ENCODE data around the gene S100A9. TPM values are rescaled to one million over a fixed set of nuclear protein-coding genes. Genes with fewer than 3 reads are reported as not detected.

The S100A9 gene
- total RNA-seq, 2 experiments from 2014 or later, result 35.3 to 43.6 TPM

- no peak for ATAC-seq (ENCODE audit: poor library complexity)
Measured at GRCh38 chr1:153353226-153353947, 4.3 kb upstream of the S100A9 start.

GRCh38 chr1:153354515-153355193 lies 3.0 kb upstream of the S100A9 start:
- peaks cover 22% of the 10 kb centered on the region for H3K4me1 ChIP-seq (ENCODE audit: insufficient read depth, low read length)
- H3K27me3 ChIP-seq (ENCODE audit: control insufficient read depth in 1 of 2, insufficient read depth in 2 of 2, low read length in 2 of 2), result peaks cover 0 to 3% of the 10 kb centered on the region in 2 experiments
- Mint-ChIP-seq H3K27me3 (peaks cover 9% of the 10 kb centered on the region), H3K36me3 (ENCODE audit: low read depth) (no peaks in the 10 kb centered on the region), H3K9me3 (no peaks in the 10 kb centered on the region), H3K4me3 (no peak overlapping the region), H3K27ac (no peak overlapping the region), H3K4me1 (ENCODE audit: low read depth) (peaks cover 24% of the 10 kb centered on the region)
- DNase-seq, result no peak
- H3K36me3 ChIP-seq (ENCODE audit: insufficient read depth, low read length), result no peaks in the 10 kb centered on the region
- TF ChIP-seq, protein P1, sequence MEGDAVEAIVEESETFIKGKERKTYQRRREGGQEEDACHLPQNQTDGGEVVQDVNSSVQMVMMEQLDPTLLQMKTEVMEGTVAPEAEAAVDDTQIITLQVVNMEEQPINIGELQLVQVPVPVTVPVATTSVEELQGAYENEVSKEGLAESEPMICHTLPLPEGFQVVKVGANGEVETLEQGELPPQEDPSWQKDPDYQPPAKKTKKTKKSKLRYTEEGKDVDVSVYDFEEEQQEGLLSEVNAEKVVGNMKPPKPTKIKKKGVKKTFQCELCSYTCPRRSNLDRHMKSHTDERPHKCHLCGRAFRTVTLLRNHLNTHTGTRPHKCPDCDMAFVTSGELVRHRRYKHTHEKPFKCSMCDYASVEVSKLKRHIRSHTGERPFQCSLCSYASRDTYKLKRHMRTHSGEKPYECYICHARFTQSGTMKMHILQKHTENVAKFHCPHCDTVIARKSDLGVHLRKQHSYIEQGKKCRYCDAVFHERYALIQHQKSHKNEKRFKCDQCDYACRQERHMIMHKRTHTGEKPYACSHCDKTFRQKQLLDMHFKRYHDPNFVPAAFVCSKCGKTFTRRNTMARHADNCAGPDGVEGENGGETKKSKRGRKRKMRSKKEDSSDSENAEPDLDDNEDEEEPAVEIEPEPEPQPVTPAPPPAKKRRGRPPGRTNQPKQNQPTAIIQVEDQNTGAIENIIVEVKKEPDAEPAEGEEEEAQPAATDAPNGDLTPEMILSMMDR (IDR thresholded peaks at IDR 0.05), result no peak
- ATAC-seq (ENCODE audit: poor library complexity), result no peak
- no peak overlapping the region for H3K4me3 ChIP-seq (ENCODE audit: low read length)
- ChIA-PET POLR2A (no interaction called here), CTCF (no interaction called here)
- intact Hi-C loops (cut with DNase I, micrococcal nuclease), result loop anchor here in 1 of 2 experiments (1.0 to 10.0 kb wide), 2 partner anchors 138 to 390 kb away; no protein-coding TSS in a partner anchor
- no peaks in the 10 kb centered on the region for H3K9me3 ChIP-seq (ENCODE audit: control insufficient read depth in 1 of 2, insufficient read depth in 1 of 2, low read length in 2 of 2)
- no peak overlapping the region for H3K27ac ChIP-seq (ENCODE audit: low read depth in 1 of 2, low read length in 2 of 2)

More at GRCh38 chr1:153353226-153353947, 4.3 kb upstream of the S100A9 start:
- H3K36me3 ChIP-seq (ENCODE audit: insufficient read depth, low read length), result no peaks in the 10 kb centered on the region
- H3K9me3 Mint-ChIP-seq, result no peaks in the 10 kb centered on the region
- H3K9me3 ChIP-seq (ENCODE audit: control insufficient read depth in 1 of 2, insufficient read depth in 1 of 2, low read length in 2 of 2), result no peaks in the 10 kb centered on the region
- peaks cover 0 to 3% of the 10 kb centered on the region in 2 experiments for H3K27me3 ChIP-seq (ENCODE audit: control insufficient read depth in 1 of 2, insufficient read depth in 2 of 2, low read length in 2 of 2)
- TF ChIP-seq, protein P1 (IDR thresholded peaks at IDR 0.05), result no peak
- DNase-seq, result no peak
- no peak overlapping the region for H3K27ac Mint-ChIP-seq
- H3K27me3 Mint-ChIP-seq, result peaks cover 17% of the 10 kb centered on the region
- H3K4me1 Mint-ChIP-seq (ENCODE audit: low read depth), result peaks cover 23% of the 10 kb centered on the region
- CTCF ChIA-PET, result interaction anchor here (0.7 to 1.6 kb wide), 4 partner anchors 11 to 140 kb away, joined by 3 to 10 read pairs (median 4); no protein-coding TSS in a partner anchor
- H3K36me3 Mint-ChIP-seq (ENCODE audit: low read depth), result no peaks in the 10 kb centered on the region
- H3K4me1 ChIP-seq (ENCODE audit: insufficient read depth, low read length), result peaks cover 18% of the 10 kb centered on the region
- intact Hi-C loops (cut with DNase I, micrococcal nuclease), result loop anchor here in 1 of 2 experiments (10.0 kb wide), 1 partner anchor 391 kb away; no protein-coding TSS in a partner anchor
- H3K27ac ChIP-seq (ENCODE audit: low read depth in 1 of 2, low read length in 2 of 2), result no peak overlapping the region
- POLR2A ChIA-PET, result no interaction called here
- H3K4me3 Mint-ChIP-seq, result no peak overlapping the region
- no peak overlapping the region for H3K4me3 ChIP-seq (ENCODE audit: low read length)

- DNase-seq (peak in 9 of 14 experiments; percentile 12 to 69 (median 31)), ATAC-seq (ENCODE audit: poor library complexity) (peak; percentile 34)
- Mint-ChIP-seq H3K4me1 (ENCODE audit: low read depth) (peaks cover 24% of the 10 kb centered on the region), H3K27me3 (peaks cover 9% of the 10 kb centered on the region), H3K36me3 (ENCODE audit: low read depth) (no peaks in the 10 kb centered on the region), H3K4me3 (no peak overlapping the region), H3K27ac (no peak overlapping the region), H3K9me3 (no peaks in the 10 kb centered on the region)
- no peak overlapping the region for H3K4me3 ChIP-seq (ENCODE audit: low read length)
- intact Hi-C loops (cut with DNase I, micrococcal nuclease), result loop anchor here in 1 of 2 experiments (1.0 to 10.0 kb wide), 2 partner anchors 137 to 389 kb away; no protein-coding TSS in a partner anchor
- H3K9me3 ChIP-seq (ENCODE audit: control insufficient read depth in 1 of 2, insufficient read depth in 1 of 2, low read length in 2 of 2), result no peaks in the 10 kb centered on the region
- TF ChIP-seq, protein P1 (IDR thresholded peaks at IDR 0.05), result no peak
- peaks cover 22% of the 10 kb centered on the region for H3K4me1 ChIP-seq (ENCODE audit: insufficient read depth, low read length)
- POLR2A ChIA-PET, result no interaction called here
- CTCF ChIA-PET, result no interaction called here
- no peak overlapping the region for H3K27ac ChIP-seq (ENCODE audit: low read depth in 1 of 2, low read length in 2 of 2)
- H3K27me3 ChIP-seq (ENCODE audit: control insufficient read depth in 1 of 2, insufficient read depth in 2 of 2, low read length in 2 of 2), result peaks cover 0 to 3% of the 10 kb centered on the region in 2 experiments
- no peaks in the 10 kb centered on the region for H3K36me3 ChIP-seq (ENCODE audit: insufficient read depth, low read length)
Measured at GRCh38 chr1:153355445-153356071, 2.1 kb upstream of the S100A9 start.
